ENCODE measurements around the gene TMEM119.
A peak's percentile ranks its signal among the peaks of the same experiment; 100 is the strongest.

The TMEM119 gene, protein sequence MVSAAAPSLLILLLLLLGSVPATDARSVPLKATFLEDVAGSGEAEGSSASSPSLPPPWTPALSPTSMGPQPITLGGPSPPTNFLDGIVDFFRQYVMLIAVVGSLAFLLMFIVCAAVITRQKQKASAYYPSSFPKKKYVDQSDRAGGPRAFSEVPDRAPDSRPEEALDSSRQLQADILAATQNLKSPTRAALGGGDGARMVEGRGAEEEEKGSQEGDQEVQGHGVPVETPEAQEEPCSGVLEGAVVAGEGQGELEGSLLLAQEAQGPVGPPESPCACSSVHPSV

DNA sequence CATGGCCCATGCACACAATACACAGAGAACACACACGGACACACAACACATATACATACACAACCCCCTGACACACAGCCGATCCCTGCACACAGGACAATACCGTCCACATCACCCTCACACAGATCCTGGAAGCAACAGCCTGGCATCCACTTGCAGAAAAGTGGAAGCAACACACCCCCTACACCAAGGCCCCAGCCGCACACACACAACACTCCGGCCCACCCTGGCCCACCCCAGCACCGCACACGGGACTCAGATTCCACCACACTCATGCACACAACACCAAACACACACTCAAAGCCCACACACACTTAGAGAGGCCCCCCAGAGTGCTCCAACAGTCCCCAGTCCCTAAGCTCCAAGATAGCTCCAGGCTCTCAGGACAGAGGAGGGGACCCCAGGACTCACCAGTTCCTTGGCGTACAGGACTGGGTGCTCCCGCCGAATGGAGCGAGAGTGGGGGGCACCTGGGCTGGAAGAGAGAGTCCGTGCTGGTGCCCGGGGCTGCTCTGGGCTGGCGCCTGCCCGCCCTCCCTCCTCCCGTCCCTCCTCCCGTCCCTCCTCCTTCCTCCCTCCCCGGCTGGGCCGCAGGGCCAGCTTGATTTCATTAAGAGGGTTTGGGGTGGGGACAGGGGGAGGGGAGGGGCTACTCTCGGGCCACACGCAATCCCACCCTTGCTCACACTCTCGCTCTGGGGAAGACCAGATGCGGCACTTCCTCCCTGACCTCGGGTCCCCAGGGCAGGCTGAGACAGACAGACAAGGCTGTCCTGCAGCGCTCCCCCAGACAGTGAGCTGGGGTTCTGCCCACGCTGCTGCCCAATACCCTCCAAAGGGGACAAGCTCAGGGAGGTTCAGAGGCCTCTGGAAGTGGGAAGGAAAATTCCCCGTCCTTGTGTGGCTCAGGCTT lies at the start of gene TMEM119:
TMEM119 (minus strand) TSS at position 526 of the 913 bp plus-strand sequence. CDS start 5,701 bp downstream, outside the sequence.
- DNase-seq = peak; percentile 90

DNA sequence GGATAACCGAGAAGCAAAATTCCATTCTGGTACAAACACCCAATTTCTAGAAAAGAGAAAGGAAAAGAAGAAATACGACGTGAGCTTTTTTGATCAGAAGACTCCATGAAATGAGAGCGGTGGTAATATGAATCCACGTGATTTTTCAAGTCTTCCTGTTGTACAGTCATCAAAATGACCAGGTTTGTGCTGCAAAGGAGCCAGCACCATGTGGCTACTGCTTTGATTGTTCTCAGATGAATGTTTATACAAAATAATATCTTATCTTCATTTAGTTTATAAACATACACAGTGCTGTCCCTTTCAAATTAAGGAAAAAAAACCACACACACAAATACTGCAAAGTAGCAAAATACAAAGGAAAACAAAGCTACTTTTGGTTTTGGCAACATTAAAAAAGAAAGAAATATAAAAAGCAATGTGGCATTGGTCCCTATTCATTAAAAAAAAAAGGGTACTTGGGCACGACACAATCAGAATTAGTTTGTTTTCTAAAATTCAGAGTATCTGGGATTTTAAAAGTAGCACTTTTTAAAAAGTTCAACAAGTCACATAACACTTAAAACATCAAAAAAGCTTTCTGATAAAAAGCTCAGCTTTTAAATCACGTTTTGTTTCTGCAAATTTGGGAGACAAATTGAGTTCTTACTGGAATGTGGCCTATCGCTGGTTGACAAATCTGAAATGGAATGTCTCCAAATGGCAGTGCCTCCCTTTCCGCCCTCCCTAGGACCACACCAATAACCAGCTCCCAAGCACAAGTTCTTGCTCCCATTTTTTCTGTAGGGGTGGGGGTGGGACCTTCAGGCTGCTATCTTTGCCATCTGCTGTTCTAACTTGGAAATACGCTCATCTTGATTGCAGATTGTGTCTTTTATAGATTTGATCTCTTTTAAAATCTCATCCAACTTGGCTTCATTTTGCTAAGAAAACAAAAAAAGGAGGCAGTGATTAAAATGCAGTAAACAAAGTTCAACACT lies 49.0 kb upstream of the TMEM119 start:
- peak; percentile 62 for DNase-seq

DNA sequence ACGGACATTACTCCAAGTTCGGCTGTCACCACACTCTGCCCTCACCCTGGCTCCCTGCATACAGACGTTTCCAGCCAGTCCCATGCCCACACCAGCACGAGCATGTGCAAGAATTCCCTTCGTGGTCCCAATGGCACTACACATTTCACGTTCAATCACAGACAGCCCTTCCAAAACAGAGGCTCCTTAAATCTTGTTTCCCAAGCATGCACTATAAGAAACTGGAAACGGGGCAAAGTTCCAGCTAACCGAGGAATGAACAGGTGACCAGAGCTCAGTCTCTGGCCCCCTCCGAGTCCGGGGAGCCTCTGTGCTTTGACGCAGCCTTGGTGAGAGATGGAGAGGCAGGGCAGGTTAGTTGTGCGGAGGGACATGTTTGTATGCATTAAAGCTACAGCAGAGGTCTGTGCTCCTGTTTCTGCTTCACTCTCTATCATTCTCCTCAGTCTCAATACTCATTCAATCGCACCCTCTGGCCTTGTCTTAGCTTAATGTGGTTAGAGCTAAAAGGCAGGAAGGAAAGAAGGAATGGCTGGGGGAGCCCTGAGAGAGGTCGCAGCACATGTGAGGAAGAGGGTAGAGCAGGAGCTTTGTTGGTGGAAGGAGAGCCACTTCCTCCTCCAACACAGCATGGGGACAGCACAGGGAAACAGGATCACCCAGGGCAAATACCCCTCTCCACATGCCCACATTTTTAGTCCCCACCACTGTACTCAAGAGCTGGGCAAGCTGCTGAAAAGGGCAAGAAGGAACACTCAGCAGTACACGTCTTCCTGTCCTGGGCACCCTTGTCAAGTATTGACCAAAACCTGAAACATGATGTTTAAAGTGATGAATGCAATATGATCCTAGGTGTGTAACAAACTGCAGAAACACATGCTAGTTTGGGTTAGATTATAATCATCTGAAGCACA lies 48.1 kb upstream of the TMEM119 start:
- no peak for DNase-seq

DNA sequence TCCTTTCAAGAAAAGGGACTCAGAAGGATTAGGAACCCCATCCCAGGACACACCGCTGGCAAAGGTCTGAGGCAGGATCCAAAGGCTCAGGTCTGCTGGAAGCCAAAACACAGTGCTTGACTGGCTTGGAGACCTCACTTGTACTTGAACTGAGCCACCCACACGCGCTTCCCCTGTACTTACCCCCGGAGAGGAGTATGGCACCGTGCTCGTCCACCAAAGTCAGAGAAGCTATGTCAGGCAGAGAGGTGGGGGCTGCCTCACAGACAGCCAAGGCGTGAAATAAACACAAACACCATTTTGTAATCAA lies 46.9 kb upstream of the TMEM119 start:
- no peak for DNase-seq

DNA sequence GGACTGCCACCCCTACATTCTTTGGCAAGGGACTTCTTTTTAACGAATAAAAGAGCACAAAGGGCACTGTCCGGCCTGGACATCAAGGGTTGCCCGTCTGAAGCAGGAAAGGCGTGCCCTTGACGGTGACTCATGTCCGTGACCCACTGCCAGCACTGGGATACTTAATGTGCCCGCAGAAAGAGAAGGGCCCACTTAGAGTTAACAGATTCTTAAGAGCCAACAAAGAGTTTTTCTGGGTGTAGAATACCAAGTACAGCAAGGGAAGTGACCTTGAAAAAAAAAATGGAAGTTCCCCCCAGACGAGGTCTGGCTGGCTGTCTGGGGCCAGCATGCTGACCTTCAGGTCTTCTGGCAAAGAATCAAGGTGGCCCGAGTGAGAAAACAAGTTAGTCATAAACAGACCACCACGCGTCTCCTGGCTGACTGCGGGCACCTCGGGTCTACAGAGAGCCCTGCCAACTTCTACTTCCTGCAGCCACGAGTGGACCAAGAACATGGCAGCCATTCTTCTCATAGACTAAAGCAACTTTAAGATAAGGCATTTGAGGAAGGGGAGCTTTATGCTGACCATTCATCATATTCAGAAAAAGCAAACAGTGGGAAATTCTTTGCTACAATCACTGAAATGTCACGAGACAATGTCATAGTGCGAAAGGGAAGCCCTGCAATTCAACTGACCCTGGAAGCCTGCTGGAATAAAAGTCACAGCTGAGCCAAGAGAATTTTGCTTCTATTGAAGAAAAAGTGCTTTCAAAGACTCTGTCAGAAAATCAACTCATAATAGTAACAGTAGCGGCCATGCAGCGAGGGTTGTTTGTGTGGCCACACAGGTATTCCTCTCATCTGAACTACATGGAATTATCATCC lies 46.3 kb upstream of the TMEM119 start:
- no peak for DNase-seq

DNA sequence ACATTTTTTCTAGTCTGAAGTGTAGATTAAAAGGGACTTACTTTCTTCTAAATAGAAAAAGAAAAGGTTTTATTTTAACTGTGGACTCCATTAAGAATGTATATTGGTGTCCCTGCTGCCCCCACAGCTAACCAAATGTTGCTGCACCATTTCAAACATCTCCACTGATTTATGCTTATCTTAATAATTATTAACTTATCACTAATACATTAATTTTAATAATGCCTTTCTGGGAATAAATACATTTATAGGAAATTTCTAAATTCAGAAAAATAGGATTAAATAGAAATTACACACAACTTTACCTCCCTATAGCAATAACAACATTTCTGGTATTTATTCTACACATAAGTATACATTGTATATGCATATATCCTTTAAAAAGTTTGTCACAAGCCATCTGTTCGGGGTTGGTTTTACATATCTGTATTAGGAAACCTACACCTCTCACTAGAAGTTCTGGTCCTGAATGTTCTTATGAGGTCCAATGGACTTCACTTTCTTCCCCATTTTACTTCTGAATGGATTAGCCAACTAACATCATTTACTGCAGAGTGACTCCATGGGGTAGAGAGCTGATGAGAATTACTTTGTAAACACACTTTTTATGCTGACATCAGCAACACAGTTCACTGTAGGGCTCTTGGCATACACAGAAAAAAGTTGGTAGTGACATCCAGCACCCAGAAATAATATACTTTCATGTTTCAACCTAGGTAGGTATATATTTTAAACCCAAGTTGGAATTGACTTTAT lies 45.2 kb upstream of the TMEM119 start:
- DNase-seq = no peak

DNA sequence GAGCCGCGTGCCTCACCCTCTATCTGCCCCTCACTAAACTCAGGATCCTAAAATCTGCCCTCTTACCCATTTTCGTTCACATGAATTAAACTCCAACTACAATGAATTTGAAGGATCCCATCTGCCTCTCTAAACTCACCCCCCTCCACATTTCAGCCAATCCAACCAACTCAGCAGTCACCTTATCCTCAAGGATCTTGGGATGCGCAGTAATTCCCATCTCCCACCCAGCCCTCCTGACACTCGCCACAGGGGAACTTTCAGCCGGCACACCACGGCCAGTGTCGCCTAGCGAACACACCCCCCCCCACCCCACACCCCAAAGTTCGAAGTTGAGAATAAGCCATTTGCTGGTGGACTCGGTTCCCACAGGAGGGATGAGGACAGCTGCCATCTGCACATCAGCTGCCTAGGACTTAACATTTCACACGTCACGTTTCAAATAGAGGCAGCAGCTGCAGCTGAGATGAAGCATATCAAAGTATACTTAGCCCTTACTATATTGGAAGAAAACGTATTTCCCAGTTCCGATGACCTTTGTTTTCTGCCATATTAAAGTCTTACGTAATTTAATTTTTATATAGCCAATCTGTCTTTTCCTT lies 44.5 kb upstream of the TMEM119 start:
- DNase-seq = no peak

DNA sequence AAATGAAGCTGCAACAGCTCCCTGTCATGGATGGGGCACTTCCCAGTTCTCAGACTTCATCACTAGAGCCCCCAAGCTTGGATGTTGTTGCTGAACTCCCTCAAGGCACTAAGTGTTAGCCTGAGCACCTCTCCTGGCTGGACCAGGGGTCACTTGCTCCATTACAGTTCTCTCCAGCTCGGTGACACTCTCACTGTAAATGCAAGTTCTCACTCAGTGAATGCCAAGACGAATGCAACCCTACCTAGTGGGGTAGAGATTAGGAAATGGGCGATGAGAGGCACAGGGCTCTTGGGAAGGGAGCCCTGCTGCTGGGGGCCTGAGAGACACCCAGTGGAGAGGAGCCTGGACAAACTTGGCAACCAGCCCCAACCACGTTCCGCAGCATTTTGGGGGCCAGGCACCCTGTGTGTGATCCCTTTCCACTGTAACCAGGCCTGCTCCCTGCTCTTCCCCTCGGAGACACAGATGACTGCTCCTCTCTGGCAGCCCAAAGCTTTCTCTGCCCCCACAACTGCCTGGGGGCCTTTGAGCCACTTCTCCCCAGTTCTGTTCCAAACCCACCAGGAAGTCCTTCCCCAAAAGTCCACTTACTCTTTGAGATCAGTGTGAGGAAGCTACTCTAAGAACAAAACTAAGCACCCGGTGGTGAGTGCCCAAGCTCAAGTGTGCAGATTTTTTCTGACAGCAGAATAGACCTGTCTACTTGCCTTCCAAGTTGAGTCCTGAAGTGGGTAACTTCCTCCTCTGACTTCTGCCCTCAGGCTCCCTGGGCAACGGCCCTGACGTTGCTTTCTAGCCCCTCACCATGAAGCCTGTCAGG lies 43.8 kb upstream of the TMEM119 start:
- no peak for DNase-seq

DNA sequence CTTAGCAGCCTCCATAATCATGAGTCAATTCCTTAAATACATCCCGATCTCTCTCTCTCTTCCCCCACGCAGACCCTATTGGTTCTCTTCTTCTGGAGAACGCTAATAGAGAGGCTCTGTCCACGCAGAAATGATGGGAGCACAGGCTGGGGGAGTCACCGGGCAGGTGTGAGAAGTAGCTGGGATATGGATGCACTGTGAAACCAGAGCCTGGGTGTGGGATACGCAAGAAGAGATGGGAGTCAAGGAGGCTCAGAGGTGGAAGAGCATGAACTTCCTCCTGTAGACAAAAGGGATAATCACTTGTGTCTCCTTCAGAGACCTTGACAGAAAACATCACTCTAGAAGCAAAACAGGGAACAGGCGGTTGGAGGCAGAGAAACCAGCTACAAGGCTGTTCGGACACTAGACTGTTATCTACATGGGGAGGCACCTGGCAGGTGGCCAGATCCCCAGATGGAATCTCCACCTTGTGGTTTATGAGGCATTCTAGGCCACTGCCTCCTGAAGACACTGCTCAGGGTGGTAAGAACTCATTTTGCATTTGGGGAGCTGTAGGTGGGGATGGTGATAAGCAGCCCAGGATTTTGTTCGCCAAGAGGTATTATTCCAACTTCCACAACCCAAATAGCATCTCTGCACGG lies 43.0 kb upstream of the TMEM119 start:
- DNase-seq = peak; percentile 64

DNA sequence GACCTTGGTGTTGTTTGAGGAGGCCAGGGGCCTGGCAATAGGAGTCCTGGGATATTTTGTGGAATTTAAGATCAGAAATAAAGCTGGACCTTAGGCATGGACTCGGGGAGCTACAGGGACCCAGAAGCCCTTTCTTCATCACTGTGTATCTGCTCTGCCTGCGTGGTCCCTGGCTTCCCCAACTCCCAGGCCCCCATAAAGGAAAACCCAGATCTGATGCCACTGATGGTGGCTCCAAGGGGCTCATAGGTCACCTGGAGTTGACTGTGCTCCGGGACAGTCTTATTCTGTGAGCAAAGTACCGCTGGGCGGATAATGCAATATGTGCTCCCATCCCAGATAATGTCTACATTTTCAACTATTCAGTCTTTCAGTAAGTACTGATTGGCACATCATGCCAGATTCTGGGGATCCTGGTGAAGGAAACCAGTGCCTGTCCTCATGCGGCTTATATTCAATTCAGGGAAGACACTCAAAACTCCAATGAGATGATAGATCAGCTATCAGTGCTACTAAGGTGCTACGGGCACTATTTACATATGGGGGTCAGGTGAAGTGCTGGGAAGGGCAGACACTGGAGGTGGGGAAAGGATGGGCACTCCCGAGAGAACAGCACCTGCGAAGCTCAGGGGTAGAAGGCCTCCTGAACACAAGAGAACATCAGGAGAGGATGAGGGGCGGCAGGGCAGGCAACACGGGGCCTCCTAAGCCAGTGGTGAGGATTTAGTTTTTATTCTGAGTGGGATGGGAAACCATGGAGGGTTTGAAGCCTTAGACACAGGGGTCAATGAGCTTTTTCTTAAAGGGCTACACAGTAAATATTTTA lies 41.3 kb upstream of the TMEM119 start:
- no peak for DNase-seq

DNA sequence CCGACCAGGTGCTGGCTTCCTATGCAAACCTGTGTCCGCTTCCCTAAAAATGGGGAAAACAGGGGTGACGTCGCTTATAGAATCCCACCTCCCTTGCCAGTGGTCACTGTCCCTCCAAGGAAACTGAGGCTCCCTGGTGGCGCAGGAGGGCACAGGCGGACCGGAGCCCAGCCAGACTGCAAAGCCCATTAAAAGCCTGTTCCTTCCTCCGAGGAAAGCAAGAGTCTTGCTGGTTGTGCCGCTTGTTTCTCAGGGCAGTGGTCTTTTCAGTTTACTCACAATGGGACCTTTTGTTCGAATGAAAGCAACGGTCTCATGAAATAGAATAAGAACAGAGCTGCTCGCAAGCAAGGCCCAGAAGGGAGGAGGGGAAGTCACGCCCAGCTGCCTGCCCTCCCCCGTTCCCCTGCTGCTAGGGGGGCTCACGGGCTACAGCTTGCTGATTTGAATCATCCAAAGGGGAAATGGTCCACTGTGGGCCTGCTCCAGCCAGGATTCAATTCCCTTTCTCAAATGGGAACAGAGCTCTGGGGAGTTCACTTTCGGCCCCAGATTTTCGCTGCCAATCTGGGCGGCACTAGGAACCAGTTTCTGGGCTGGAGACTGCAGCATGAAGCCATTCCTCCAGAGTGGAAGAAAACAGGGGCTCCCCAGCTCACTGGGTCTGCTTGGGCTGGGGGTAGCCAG lies 40.4 kb upstream of the TMEM119 start:
- peak; percentile 52 for DNase-seq

DNA sequence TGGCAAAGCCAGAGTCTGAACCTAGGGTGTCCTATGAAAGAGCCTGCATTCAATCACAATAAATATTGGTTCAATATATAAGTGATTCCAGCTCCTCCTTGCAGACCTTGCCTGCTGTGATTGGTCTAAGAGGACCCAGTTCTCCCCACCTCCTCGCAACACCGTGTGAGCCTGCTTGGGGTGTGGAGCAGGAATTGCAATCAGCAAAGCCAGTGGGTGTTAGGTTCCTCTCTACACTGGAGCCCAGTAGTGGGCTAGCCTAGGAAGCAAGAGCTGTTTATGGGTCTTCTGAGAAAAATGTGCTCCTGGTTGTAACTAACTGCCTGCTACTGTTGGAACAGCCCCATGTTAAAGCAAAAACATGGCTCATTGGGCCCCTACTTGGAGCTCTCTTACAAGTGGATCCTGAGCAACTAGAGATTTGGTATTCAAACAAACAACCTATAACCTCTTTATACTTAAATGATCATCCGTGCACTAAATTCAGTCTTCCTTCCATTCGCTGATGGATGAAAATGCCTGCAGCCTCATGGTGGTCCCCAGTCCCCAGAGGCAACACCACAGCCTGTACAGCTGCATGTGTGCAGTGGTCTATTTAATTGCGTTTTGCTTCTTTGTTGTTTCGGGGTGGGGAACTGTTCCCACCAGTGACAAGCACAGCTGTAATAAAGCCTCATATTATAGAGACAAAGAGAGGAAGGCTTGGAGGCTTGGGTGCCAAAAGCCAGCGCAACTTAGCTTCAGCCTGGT lies 39.5 kb upstream of the TMEM119 start:
- no peak for DNase-seq

DNA sequence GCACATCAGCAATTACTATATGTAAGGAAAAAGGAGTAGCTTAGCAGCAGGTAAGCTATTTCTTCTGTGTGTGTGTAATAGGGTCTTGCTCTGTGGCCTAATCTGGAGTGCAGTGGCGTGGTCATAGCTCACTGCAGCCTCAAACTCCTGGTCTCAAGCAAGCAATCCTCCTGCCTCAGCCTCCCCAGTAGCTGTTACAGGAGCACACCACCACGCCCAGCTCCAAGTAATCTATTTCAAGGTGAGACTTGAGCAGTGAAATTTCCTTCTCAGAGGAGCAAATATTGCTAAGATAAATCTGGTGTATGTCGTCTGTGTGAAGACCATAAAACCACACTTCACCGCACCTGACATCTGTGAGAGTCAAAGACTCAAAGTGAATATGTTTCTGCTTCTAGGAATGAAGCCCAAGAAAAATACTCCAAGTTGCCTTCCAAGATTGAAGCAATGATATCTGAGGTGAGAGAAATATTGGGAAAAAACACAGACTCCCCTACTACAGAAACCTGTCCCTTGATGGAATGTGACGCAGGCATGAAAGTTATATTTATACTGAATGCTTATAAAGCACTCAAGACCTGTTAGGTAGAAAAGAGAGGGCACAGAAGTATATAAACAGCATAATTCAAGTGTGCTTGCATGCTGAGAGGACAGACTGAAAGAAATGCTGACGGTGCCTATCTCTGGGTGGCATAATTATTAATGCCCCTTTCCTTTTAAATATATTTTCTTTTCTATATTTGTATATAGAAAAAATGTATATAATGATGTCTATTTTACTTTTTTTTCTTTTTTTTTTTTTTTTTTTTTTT lies 38.3 kb upstream of the TMEM119 start:
- no peak for DNase-seq

DNA sequence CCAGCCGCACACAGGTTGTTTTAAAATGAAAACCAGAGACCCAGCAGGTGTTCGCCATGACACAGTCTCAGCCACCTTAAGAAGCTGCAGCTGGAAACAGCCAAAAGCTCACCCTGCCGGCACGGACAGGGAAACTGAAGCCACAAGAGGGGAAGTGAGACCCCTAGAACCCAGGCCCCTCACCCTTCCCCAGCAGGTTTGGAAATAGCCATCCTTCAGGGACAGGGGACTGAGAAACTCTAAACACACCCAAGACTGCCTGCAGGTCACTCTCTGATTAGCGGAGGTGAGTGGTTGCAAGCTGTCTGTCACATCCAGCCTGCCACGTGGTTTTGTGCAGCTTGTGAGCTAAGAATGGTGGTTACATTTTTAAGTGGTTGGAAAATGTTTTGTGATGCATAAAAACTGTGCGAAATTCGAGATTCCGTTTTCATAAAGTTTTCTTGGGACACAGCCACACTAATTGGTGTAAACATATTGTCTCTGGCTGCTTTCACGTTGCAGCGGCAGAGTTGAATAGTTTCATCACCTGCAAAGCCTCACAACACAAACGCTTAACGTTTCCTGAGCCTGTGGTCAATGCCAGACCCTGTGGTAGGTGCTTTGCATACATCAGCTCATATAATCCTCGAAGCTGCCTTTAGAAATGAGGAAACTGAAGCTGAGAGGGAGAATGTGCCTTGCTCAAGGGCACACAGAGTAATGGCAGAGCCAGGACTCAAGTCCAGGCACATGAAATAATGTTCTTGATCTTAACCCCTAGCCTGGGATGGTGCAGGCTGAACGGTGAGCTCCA lies 37.5 kb upstream of the TMEM119 start:
- no peak for DNase-seq

Data from fibroblast of skin of right biceps (primary cell).